MM.1S (cell line): ENCODE results near the gene DNASE1L2.

Experiments used
- DNase-seq: peaks from one replicate; pipeline ENCODE4 v3.0.0-alpha.2; 2015
- H2AFZ ChIP-seq: fragments of 300-600 bp; sonication (generic); 2 replicates; pipeline ENCODE4 v1.6.0; 2016; ENCODE audit warnings: antibody characterized with exemption, low read length
- H3F3A ChIP-seq: fragments of 300-600 bp; sonication (generic); 2 replicates; pipeline ENCODE4 v1.6.1; 2016; ENCODE audit warnings: mild to moderate bottlenecking, antibody characterized with exemption, low read length, moderate library complexity, mixed read lengths; ENCODE audit not compliant: insufficient read depth
- H3K27ac ChIP-seq: fragments of 300-600 bp; sonication (generic); 2 replicates; pipeline ENCODE4 v1.5.1; 2016; ENCODE audit warnings: mild to moderate bottlenecking, low read length
- H3K27me3 ChIP-seq: fragments of 300-600 bp; sonication (generic); replicated peaks from 2 replicates; pipeline ENCODE4 v1.6.0; 2016; ENCODE audit warnings: low read length; ENCODE audit not compliant: insufficient read depth
- H3K36me3 ChIP-seq: fragments of 300-600 bp; sonication (generic); replicated peaks from 2 replicates; pipeline ENCODE4 v1.6.1; 2016; ENCODE audit warnings: mild to moderate bottlenecking, low read length, mixed read lengths; ENCODE audit not compliant: insufficient read depth
- H3K4me1 ChIP-seq: fragments of 300-600 bp; sonication (generic); 2 replicates; pipeline ENCODE4 v1.6.1; 2016; ENCODE audit warnings: low read length, mixed read lengths
- H3K4me2 ChIP-seq: fragments of 300-600 bp; sonication (generic); 2 replicates; pipeline ENCODE4 v1.6.0; 2016; ENCODE audit warnings: low read depth, low read length
- H3K4me3 ChIP-seq: fragments of 300-600 bp; sonication (generic); 2 replicates; pipeline ENCODE4 v1.5.1; 2016; ENCODE audit warnings: low read length, mixed read lengths
- H3K79me2 ChIP-seq: fragments of 300-600 bp; sonication (generic); 2 replicates; pipeline ENCODE4 v1.6.1; 2016; ENCODE audit warnings: mixed run types, low read length, mixed read lengths
- H3K9ac ChIP-seq: fragments of 300-600 bp; sonication (generic); 2 replicates; pipeline ENCODE4 v1.6.1; 2016; ENCODE audit warnings: low read length, mixed read lengths
- H3K9me2 ChIP-seq: fragments of 300-600 bp; sonication (generic); replicated peaks from 2 replicates; pipeline ENCODE4 v1.6.1; 2016; ENCODE audit warnings: mild to moderate bottlenecking, low read length, mixed read lengths; ENCODE audit not compliant: insufficient read depth
- H3K9me3 ChIP-seq: fragments of 300-600 bp; sonication (generic); replicated peaks from 2 replicates; pipeline ENCODE4 v1.6.1; 2016; ENCODE audit warnings: mild to moderate bottlenecking, low read length, mixed read lengths; ENCODE audit not compliant: insufficient read depth
- H4K20me1 ChIP-seq: fragments of 300-600 bp; sonication (generic); 2 replicates; pipeline ENCODE4 v1.6.1; 2016; ENCODE audit warnings: mild to moderate bottlenecking, low read length, moderate library complexity, mixed read lengths; ENCODE audit not compliant: insufficient read depth
- CTCF ChIP-seq: fragments of 300-600 bp; sonication (generic); IDR thresholded peaks from 2 replicates; pipeline ENCODE4 v1.5.1; 2016; ENCODE audit warnings: antibody characterized with exemption, low read length, mixed read lengths
- EZH2 ChIP-seq: fragments of 300-600 bp; sonication (generic); optimal IDR thresholded peaks from 2 replicates; pipeline ENCODE3; 2017; ENCODE audit warnings: low read depth, mild to moderate bottlenecking, antibody characterized with exemption, low read length, mixed read lengths
- EZH2phosphoT487 ChIP-seq: fragments of 300-600 bp; sonication (generic); IDR thresholded peaks from 2 replicates; pipeline ENCODE4 v1.6.1; 2018; ENCODE audit warnings: antibody characterized with exemption, low read length

DNASE1L2 gene

GRCh38 chr16:2195322-2196161, 40.7 kb upstream of the DNASE1L2 start:
- DNase-seq = no peak
- H3K79me2 ChIP-seq = no peaks in the 10 kb centered on the region
- no peak overlapping the region for H3K27ac ChIP-seq
- H4K20me1 ChIP-seq = no peaks in the 10 kb centered on the region
- H3K9me3 ChIP-seq = no peaks in the 10 kb centered on the region
- H3K36me3 ChIP-seq = no peaks in the 10 kb centered on the region
- no peaks in the 10 kb centered on the region for H3F3A ChIP-seq
- H3K4me1 ChIP-seq = no peaks in the 10 kb centered on the region
- H3K27me3 ChIP-seq = peaks cover 91% of the 10 kb centered on the region
- H3K4me2 ChIP-seq = no peak overlapping the region
- H3K9ac ChIP-seq = no peak overlapping the region
- TF ChIP-seq CTCF (no peak), EZH2phosphoT487 (no peak), EZH2 (peak; percentile 60)
- H2AFZ ChIP-seq = no peak overlapping the region
- no peaks in the 10 kb centered on the region for H3K9me2 ChIP-seq
- no peak overlapping the region for H3K4me3 ChIP-seq

- Histone ChIP-seq H3K36me3 (no peaks in the 10 kb centered on the region), H3K27ac (no peak within 1 kb of the TSS), H3K9ac (no peak within 1 kb of the TSS), H3K4me1 (no peaks in the 10 kb centered on the region), H3K27me3 (peaks cover 87% of the 10 kb centered on the region), H3K9me3 (no peaks in the 10 kb centered on the region), H3F3A (no peaks in the 10 kb centered on the region), H2AFZ (no peak within 1 kb of the TSS), H3K4me3 (no peak within 1 kb of the TSS), H3K4me2 (no peak within 1 kb of the TSS), H3K9me2 (no peaks in the 10 kb centered on the region), H3K79me2 (no peaks in the 10 kb centered on the region), H4K20me1 (no peaks in the 10 kb centered on the region)
- TF ChIP-seq CTCF (no peak), EZH2 (no peak), EZH2phosphoT487 (no peak)
- DNase-seq = no peak
Measured at GRCh38 chr16:2196162-2196980, 39.9 kb upstream of the DNASE1L2 start, which contains the start of gene CASKIN1. Gene CASKIN1, minus strand, starts transcription at chr16:2196605. Its CDS starts 173 bp downstream, at chr16:2196432.

- H3K36me3 ChIP-seq = no peaks in the 10 kb centered on the region
- no peak for TF ChIP-seq CTCF
- no peak for TF ChIP-seq EZH2phosphoT487
- peak; percentile 52 for TF ChIP-seq EZH2
- no peak overlapping the region for H3K4me2 ChIP-seq
- no peak overlapping the region for H3K9ac ChIP-seq
- H3K27me3 ChIP-seq = peaks cover 87% of the 10 kb centered on the region
- no peak overlapping the region for H2AFZ ChIP-seq
- H3K4me3 ChIP-seq = no peak overlapping the region
- H3K79me2 ChIP-seq = no peaks in the 10 kb centered on the region
- H3K27ac ChIP-seq = no peak overlapping the region
- DNase-seq = no peak
- no peaks in the 10 kb centered on the region for H4K20me1 ChIP-seq
- no peaks in the 10 kb centered on the region for H3F3A ChIP-seq
- H3K9me3 ChIP-seq = no peaks in the 10 kb centered on the region
- no peaks in the 10 kb centered on the region for H3K9me2 ChIP-seq
- no peaks in the 10 kb centered on the region for H3K4me1 ChIP-seq
Measured at GRCh38 chr16:2196981-2197511, 39.2 kb upstream of the DNASE1L2 start.
